K562 (cell line): Measurements from ENCODE around the gene SHISAL1. TPM values are rescaled to one million over a fixed set of nuclear protein-coding genes. Genes with fewer than 3 reads are reported as not detected.
A peak's percentile ranks its signal among the peaks of the same experiment; 100 is the strongest.

ENCODE experiments used
- ATAC-seq: fragments of 200-7000 bp; cut with Tn5 transposase; 3 replicates; pipeline ENCODE4 v1.9.1; 2020; ENCODE audit warnings: moderate library complexity
- BruUV-seq: library from RNA; stranded (reverse); fragments of 400-500 nt; replicated peaks from 2 replicates; lab custom pipeline; 2021; lab: Mats Ljungman, UMichigan
- CTCF ChIA-PET: fragments of 300-600 bp; formaldehyde crosslinking; extraction: SDS; loops from one replicate; lab custom pipeline; 2021; ENCODE audit warnings: low intra/inter-chr PET ratio; lab: Yijun Ruan, JAX
- POLR2A ChIA-PET: fragments of 300-600, 350-650 bp; sonication (Branson Sonifier 250); formaldehyde crosslinking; extraction: SDS; loops from one replicate; lab custom pipeline; 2021; ENCODE audit warnings: antibody characterized with exemption, inconsistent platforms; lab: Yijun Ruan, JAX
- DNase-seq, 4 experiments: peaks; one replicate each; pipeline versions ENCODE4 v3.0.0 to v3.0.0-alpha.2; 2011 to 2018; ENCODE audit warnings: low spot score in 3 of 4, mixed read lengths in 3 of 4; ENCODE audit errors: extremely low read depth in 1 of 4
- FAIRE-seq: peaks from 2 replicates; lab custom pipeline; 2011; peaks lifted over from hg19 to GRCh38; lab: Jason Lieb, UNC
- H2AFZ ChIP-seq: 2 replicates; pipeline ENCODE4 v1.6.0; 2011; ENCODE audit warnings: low read depth, low read length, control low read depth, inconsistent platforms
- H3K27ac ChIP-seq: fragments of 200-600 bp; 3 replicates; pipeline ENCODE4 v1.8.0; 2011; ENCODE audit warnings: low read depth, mild to moderate bottlenecking, control low read depth, inconsistent platforms, low read length, moderate library complexity, mixed read lengths; ENCODE audit errors: extremely low read depth
- H3K27me3 ChIP-seq, 2 experiments: fragments of 300-600 bp in 1 of 2; 2 replicates in 1 of 2; 3 replicates in 1 of 2; pipeline versions ENCODE4 v1.6.0 to v1.8.0; 2011; ENCODE audit warnings: inconsistent platforms in 2 of 2, low read length in 2 of 2, mild to moderate bottlenecking in 1 of 2, mixed read lengths in 1 of 2, moderate library complexity in 1 of 2; ENCODE audit not compliant: control insufficient read depth in 2 of 2, insufficient read depth in 2 of 2
- H3K36me3 ChIP-seq: fragments of 300-600 bp; 3 replicates; pipeline ENCODE4 v1.8.0; 2011; ENCODE audit warnings: mild to moderate bottlenecking, low read length, inconsistent platforms; ENCODE audit not compliant: control insufficient read depth, insufficient read depth
- H3K4me1 ChIP-seq, 2 experiments: fragments of 200-600 bp in 1 of 2; replicated peaks in 1 of 2; 2 replicates in 1 of 2; 3 replicates in 1 of 2; pipeline versions ENCODE4 v1.5.1 to v1.8.0; 2011; ENCODE audit warnings: inconsistent platforms in 2 of 2, low read length in 2 of 2, mild to moderate bottlenecking in 1 of 2, mixed read lengths in 1 of 2, moderate library complexity in 1 of 2; ENCODE audit not compliant: control insufficient read depth in 2 of 2, insufficient read depth in 2 of 2
- H3K4me2 ChIP-seq: 2 replicates; pipeline ENCODE4 v1.6.1; 2011; ENCODE audit warnings: low read length, control low read depth, inconsistent platforms, mixed read lengths; ENCODE audit not compliant: insufficient read depth
- H3K4me3 ChIP-seq: fragments of 200-600 bp; sonication (generic), shearing (Covaris generic); 2 replicates; pipeline ENCODE4 v1.5.1; 2016; ENCODE audit warnings: control low read depth, inconsistent platforms
- H3K79me2 ChIP-seq: fragments of 200-600 bp; 3 replicates; pipeline ENCODE4 v1.8.0; 2011; ENCODE audit warnings: low read length, inconsistent platforms; ENCODE audit not compliant: control insufficient read depth, insufficient read depth
- H3K9ac ChIP-seq, 2 experiments: 2 replicates each; pipeline versions ENCODE4 v1.6.0 to v1.6.1; 2011; ENCODE audit warnings: low read depth in 2 of 2, low read length in 2 of 2, control low read depth in 1 of 2, inconsistent platforms in 1 of 2, mild to moderate bottlenecking in 1 of 2, mixed read lengths in 1 of 2; ENCODE audit not compliant: insufficient read depth in 1 of 2
- H3K9me1 ChIP-seq: one replicate; pipeline ENCODE4 v1.6.0; 2011; ENCODE audit warnings: inconsistent platforms, mild to moderate bottlenecking, low read length, moderate library complexity; ENCODE audit not compliant: control insufficient read depth, insufficient read depth
- H3K9me3 ChIP-seq: replicated peaks from 2 replicates; pipeline ENCODE4 v1.5.1; 2011; ENCODE audit warnings: low read depth, low read length, inconsistent platforms; ENCODE audit not compliant: control insufficient read depth, insufficient read depth
- H4K20me1 ChIP-seq: replicated peaks from 2 replicates; pipeline ENCODE4 v1.6.1; 2011; ENCODE audit warnings: low read length, inconsistent platforms, mixed read lengths; ENCODE audit not compliant: control insufficient read depth, insufficient read depth
- ATF1 ChIP-seq, 2 experiments: fragments of 450-650 bp in 1 of 2; IDR thresholded peaks; 2 replicates each; pipeline ENCODE4 v1.6.1; 2016; ENCODE audit warnings: missing compliant biosample characterization in 1 of 2, missing genetic modification characterization in 1 of 2
- BCOR ChIP-seq: fragments of 450-650 bp; IDR thresholded peaks from 2 replicates; pipeline ENCODE4 v1.6.1; 2016
- CHCHD3 ChIP-seq: fragments of 250-450 bp; sonication (Bioruptor Pico); IDR thresholded peaks from 2 replicates; pipeline ENCODE4 v2.1.2; 2022; ENCODE audit warnings: mild to moderate bottlenecking
- ELF1 ChIP-seq: fragments of 200-800 bp; sonication (Bioruptor generic); IDR thresholded peaks from 2 replicates; pipeline ENCODE4 v1.6.1; 2016; ENCODE audit warnings: missing genetic modification characterization, missing compliant biosample characterization
- IRF1 ChIP-seq: sonication (generic); formaldehyde crosslinking; IDR thresholded peaks from 2 replicates; pipeline ENCODE4 v1.8.0; 2022; ENCODE audit warnings: missing genetic modification reagents, mild to moderate bottlenecking, borderline replicate concordance
- MNT ChIP-seq, 2 experiments: fragments of 450-650 bp; conservative IDR thresholded peaks; 2 replicates each; pipeline ENCODE4 v1.6.1; 2017; ENCODE audit warnings: mild to moderate bottlenecking in 2 of 2, moderate library complexity in 2 of 2
- NFXL1 ChIP-seq: fragments of 450-650 bp; formaldehyde crosslinking; IDR thresholded peaks from 2 replicates; pipeline ENCODE4 v1.4.0; 2021; ENCODE audit warnings: mild to moderate bottlenecking
- NRF1 ChIP-seq, 2 experiments: fragments of 450-650 bp; IDR thresholded peaks in 1 of 2; conservative IDR thresholded peaks in 1 of 2; 2 replicates each; pipeline ENCODE4 v1.6.1; 2014; ENCODE audit warnings: mild to moderate bottlenecking in 2 of 2
- SMAD3 ChIP-seq: fragments of 450-650 bp; formaldehyde crosslinking; conservative IDR thresholded peaks from 2 replicates; pipeline ENCODE4 v1.4.0; 2020; ENCODE audit warnings: mild to moderate bottlenecking
- SUPT5H ChIP-seq: fragments of 450-650 bp; IDR thresholded peaks from 2 replicates; pipeline ENCODE4 v1.6.1; 2016
- TCFL5 ChIP-seq: fragments of 250-450 bp; sonication (Bioruptor Pico); conservative IDR thresholded peaks from 2 replicates; pipeline ENCODE4 v1.6.1; 2021; ENCODE audit warnings: mild to moderate bottlenecking, moderate library complexity, matching md5 sums
- ZNF12 ChIP-seq: sonication (generic); formaldehyde crosslinking; IDR thresholded peaks from 2 replicates; pipeline ENCODE4 v1.4.0; 2020; ENCODE audit warnings: mild to moderate bottlenecking, missing genetic modification reagents
- WGBS: fragments of 100-300 bp; shearing (Covaris generic); methylation state at CpG from one replicate; pipeline ENCODE4 v1.1.6; 2016; ENCODE audit warnings: low coverage, mixed read lengths; ENCODE audit not compliant: insufficient coverage; ENCODE audit errors: missing lambda C conversion rate; 5-methylcytosine and 5-hydroxymethylcytosine counted together
- in situ Hi-C: fragments of 300-500 bp; cut with MboI; formaldehyde crosslinking; loops from 4 replicates; pipeline ENCODE4 v1.15.0; 2018; ENCODE audit warnings: inconsistent platforms, mixed read lengths
- intact Hi-C: fragments of 100-400 bp; cut with micrococcal nuclease; formaldehyde crosslinking; loops from 2 replicates; pipeline ENCODE4 v1.14.2; 2022
- polyA plus RNA-seq, 8 experiments: library from polyadenylated mRNA; depleted of rRNA in 4 of 8; stranded (reverse) in 5 of 8; unstranded in 3 of 8; fragments of >200 nt; fragmentation: Nextera tagmentation in 2 of 8; fragmentation: Illumina TruSeq in 1 of 8; extraction: Ambion mirVana in 2 of 8; extraction: Trizol in 1 of 8; gene quantifications; 2 replicates each; pipeline versions ENCODE4 v1.2.1 to v1.2.3, GENCODE V29; 2011 to 2014; ENCODE audit warnings: inconsistent platforms in 1 of 8, missing spikeins in 1 of 8
- total RNA-seq, 7 experiments: library from RNA; depleted of rRNA in 6 of 7; stranded (reverse); fragments of >200 nt in 6 of 7; fragmentation: Illumina TruSeq in 2 of 7; extraction: Trizol in 2 of 7; gene quantifications; 2 replicates each; pipeline versions ENCODE4 v1.2.1 to v1.2.3, GENCODE V29; 2011 to 2021; ENCODE audit warnings: low replicate concordance in 1 of 7

The SHISAL1 gene
- total and polyA plus RNA-seq, 9 of the 15 experiments (the other 6 are each of a cell fraction or from before 2014, with no cell fraction given) = not detected

GRCh38 chr22:44214187-44214586, 98.6 kb downstream of the SHISAL1 start:
- no peaks in the 10 kb centered on the region for H3K36me3 ChIP-seq
- no peak overlapping the region for H3K27ac ChIP-seq
- peaks cover 0 to 10% of the 10 kb centered on the region in 2 experiments; a peak in 2 of 5 replicates for H3K27me3 ChIP-seq
- H2AFZ ChIP-seq = no peak overlapping the region
- ATAC-seq = no peak
- intact Hi-C loops (no loop called here), in situ Hi-C loops (no loop called here)
- H3K4me2 ChIP-seq = no peak overlapping the region
- H3K9me1 ChIP-seq = no peaks in the 10 kb centered on the region
- no peaks in the 10 kb centered on the region for H3K9me3 ChIP-seq
- no peak overlapping the region for H3K4me3 ChIP-seq
- no TSS peak for BruUV-seq
- TF ChIP-seq NFXL1 (CRISPR knock-in tag) (no peak), SUPT5H (no peak), BCOR (no peak), CHCHD3 (CRISPR knock-in tag) (no peak), SMAD3 (no peak), NRF1 (conservative IDR thresholded peaks at IDR 0.05 in 1 of 2, IDR thresholded peaks at IDR 0.05 in 1 of 2) (no peak), ELF1 (tag) (no peak)
- no peaks in the 10 kb centered on the region for H3K4me1 ChIP-seq
- no peak for DNase-seq
- 0% methylated on average over 3 of the region's 3 CpGs for WGBS
- no peaks in the 10 kb centered on the region for H3K79me2 ChIP-seq
- no peak overlapping the region for H3K9ac ChIP-seq
- no peaks in the 10 kb centered on the region for H4K20me1 ChIP-seq
- ChIA-PET POLR2A (no interaction called here), CTCF (no interaction called here)
- no peak for FAIRE-seq

DNA sequence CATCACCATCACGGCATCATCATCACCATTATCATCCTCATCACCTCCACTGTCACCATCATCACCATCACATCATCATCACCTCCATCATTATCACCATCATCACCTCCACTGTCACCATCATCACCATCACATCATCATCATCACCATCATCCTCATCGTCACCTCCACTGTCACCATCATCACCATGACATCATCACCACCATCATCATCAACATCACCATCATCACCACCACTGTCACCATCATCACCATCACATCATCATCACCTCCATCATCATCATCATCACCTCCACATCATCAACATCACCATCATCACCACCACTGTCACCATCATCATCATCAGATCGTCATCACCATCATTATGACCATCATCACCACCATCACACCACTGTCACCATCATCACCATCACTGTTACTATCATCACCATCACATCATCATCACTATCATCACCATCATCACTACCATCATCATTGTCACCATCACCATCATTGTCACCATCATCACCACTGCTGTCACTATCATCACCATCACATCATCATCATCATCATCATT, 99.2 kb downstream of the SHISAL1 start:
- H3K9me3 ChIP-seq = no peaks in the 10 kb centered on the region
- TF ChIP-seq ZNF12 (no peak), ATF1 (CRISPR knock-in tag; IDR thresholded peaks at IDR 0.05) (no peak), ATF1 (tag; IDR thresholded peaks at IDR 0.05) (peak; percentile 20; the same call in 1 of the 2 replicates), TCFL5 (no peak), MNT (conservative IDR thresholded peaks at IDR 0.05) (no peak), IRF1 (CRISPR knock-in tag) (no peak)
- CTCF ChIA-PET = no interaction called here
- POLR2A ChIA-PET = no interaction called here
- peaks cover 0 to 8% of the 10 kb centered on the region in 2 experiments; a peak in 2 of 5 replicates for H3K27me3 ChIP-seq
- 3% methylated on average over 3 of the region's 3 CpGs for WGBS
- intact Hi-C loops = no loop called here
- BruUV-seq = no TSS peak
- no peaks in the 10 kb centered on the region for H3K9me1 ChIP-seq
- in situ Hi-C loops = no loop called here
- FAIRE-seq = no peak
- no peak overlapping the region for H3K4me3 ChIP-seq
- H4K20me1 ChIP-seq = no peaks in the 10 kb centered on the region
- no peak overlapping the region for H3K9ac ChIP-seq
- H3K4me2 ChIP-seq = no peak overlapping the region
- no peaks in the 10 kb centered on the region for H3K79me2 ChIP-seq
- no peaks in the 10 kb centered on the region for H3K36me3 ChIP-seq
- no peak overlapping the region for H2AFZ ChIP-seq
- no peak for ATAC-seq
- H3K27ac ChIP-seq = no peak overlapping the region
- DNase-seq = no peak
- no peaks in the 10 kb centered on the region for H3K4me1 ChIP-seq
